ENCODE measurements around the gene NIPA2. TPM values are rescaled to one million over a fixed set of nuclear protein-coding genes. Genes with fewer than 3 reads are reported as not detected.

The NIPA2 gene
- total and polyA plus RNA-seq, 4 donors: 11.7 to 31.6 (median 20.9) TPM

- no peaks in the 10 kb centered on the region for H3K27me3 ChIP-seq (ENCODE audit: control insufficient read depth in 4 of 4, insufficient read depth in 4 of 4, low read length in 3 of 4)
- TF ChIP-seq HNF4G (IDR thresholded peaks at IDR 0.05) (no peak), FOXA1 (IDR thresholded peaks at IDR 0.05) (no peak), FOXA2 (IDR thresholded peaks at IDR 0.05) (no peak), TAF1 (conservative IDR thresholded peaks at IDR 0.05) (no peak), CTCF (IDR thresholded peaks at IDR 0.05; ENCODE audit: low read depth, low read length, missing input control) (no peak), RAD21 (IDR thresholded peaks at IDR 0.05) (no peak), ZBTB33 (IDR thresholded peaks at IDR 0.05) (no peak), HNF4A (conservative IDR thresholded peaks at IDR 0.05) (no peak), REST (IDR thresholded peaks at IDR 0.05) (no peak), GABPA (IDR thresholded peaks at IDR 0.05 in 1 of 2, conservative IDR thresholded peaks at IDR 0.05 in 1 of 2) (no peak), YY1 (IDR thresholded peaks at IDR 0.05) (no peak), MAX (IDR thresholded peaks at IDR 0.05) (no peak), EGR1 (IDR thresholded peaks at IDR 0.05; ENCODE audit: low read depth in 2 of 2) (no peak), JUND (IDR thresholded peaks at IDR 0.05) (no peak), RXRA (IDR thresholded peaks at IDR 0.05) (no peak), SP1 (IDR thresholded peaks at IDR 0.05) (no peak)
- no peak for DNase-seq (ENCODE audit: low spot score)
- H3K9ac ChIP-seq (ENCODE audit: low read depth in 1 of 2, low read length in 2 of 2): no peak overlapping the region
- no peaks in the 10 kb centered on the region for H3K9me3 ChIP-seq (ENCODE audit: control insufficient read depth in 4 of 4, low read length in 3 of 4)
- H3K27ac ChIP-seq (ENCODE audit: low read depth in 1 of 2, low read length in 2 of 2): no peak overlapping the region
- no peaks in the 10 kb centered on the region for H3K4me1 ChIP-seq (ENCODE audit: control insufficient read depth in 4 of 4, insufficient read depth in 4 of 4, low read length in 3 of 4)
- peaks cover 0 to 2% (median 0%) of the 10 kb centered on the region in 4 donors for H3K36me3 ChIP-seq (ENCODE audit: control insufficient read depth in 4 of 4, insufficient read depth in 3 of 4, low read depth in 1 of 4, low read length in 3 of 4)
- WGBS: 97% methylated on average over 17 of the region's 17 CpGs
- no peak overlapping the region for H3K4me3 ChIP-seq (ENCODE audit: low read depth in 1 of 3, low read length in 3 of 3)
These were observed 43.8 kb upstream of the NIPA2 start for GRCh38 chr15:22794621-22795167.
